B cell (primary cell): ENCODE measurements around the gene HDGFL2.

ENCODE experiments used
- EZH2 ChIP-seq: IDR thresholded peaks from 2 replicates; pipeline ENCODE4 v1.6.1; 2012; ENCODE audit warnings: borderline replicate concordance, low read depth, mild to moderate bottlenecking, moderate library complexity, low read length; ENCODE audit not compliant: insufficient read depth, poor library complexity, severe bottlenecking
- TF ChIP-seq, protein P1 (sequence below): fragments of 200-600 bp; IDR thresholded peaks from one replicate; pipeline ENCODE4 v1.8.0; 2022; ENCODE audit warnings: antibody characterized with exemption, mild to moderate bottlenecking

DNA sequence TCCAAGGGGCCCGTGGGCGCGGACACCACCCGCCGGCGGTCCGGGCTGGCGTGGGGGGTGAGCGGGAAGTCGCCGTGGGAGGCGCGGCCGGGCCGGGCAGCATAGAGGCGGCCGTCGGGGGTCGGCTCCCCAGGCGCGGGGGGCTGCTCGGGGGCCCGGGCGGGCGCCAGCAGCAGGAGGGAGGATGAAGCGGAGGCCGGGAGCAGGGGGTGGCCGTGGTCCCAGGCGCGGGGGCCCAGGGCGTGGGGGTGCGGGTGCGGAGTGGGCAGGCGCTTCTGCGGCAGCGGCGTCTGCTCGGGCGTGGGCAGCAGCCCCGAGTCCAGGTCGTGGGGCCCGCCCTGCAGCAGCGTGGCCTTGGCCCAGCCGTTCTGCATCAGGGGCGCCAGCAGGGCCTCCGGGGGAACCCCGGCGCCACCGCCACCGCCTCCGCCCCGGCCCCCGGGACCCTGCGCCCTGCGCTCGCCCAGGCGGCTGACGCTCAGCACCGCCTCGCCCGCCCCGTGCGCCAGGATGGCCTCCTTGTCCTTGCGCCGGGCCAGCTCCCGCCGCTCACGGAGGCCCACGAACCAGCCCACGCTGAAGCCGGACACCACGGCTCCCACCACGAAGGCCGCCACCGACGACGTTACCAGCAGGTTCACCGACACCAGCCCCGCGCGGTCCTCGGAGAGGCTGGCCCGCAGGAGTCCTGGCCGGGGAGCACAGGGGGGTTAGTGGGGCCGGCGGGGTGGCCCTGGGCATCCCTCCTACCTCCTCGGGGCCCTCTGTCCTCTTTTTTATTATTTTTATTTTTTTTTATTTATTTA lies 71.9 kb downstream of the HDGFL2 start:
- TF ChIP-seq, protein P1, sequence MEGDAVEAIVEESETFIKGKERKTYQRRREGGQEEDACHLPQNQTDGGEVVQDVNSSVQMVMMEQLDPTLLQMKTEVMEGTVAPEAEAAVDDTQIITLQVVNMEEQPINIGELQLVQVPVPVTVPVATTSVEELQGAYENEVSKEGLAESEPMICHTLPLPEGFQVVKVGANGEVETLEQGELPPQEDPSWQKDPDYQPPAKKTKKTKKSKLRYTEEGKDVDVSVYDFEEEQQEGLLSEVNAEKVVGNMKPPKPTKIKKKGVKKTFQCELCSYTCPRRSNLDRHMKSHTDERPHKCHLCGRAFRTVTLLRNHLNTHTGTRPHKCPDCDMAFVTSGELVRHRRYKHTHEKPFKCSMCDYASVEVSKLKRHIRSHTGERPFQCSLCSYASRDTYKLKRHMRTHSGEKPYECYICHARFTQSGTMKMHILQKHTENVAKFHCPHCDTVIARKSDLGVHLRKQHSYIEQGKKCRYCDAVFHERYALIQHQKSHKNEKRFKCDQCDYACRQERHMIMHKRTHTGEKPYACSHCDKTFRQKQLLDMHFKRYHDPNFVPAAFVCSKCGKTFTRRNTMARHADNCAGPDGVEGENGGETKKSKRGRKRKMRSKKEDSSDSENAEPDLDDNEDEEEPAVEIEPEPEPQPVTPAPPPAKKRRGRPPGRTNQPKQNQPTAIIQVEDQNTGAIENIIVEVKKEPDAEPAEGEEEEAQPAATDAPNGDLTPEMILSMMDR = no peak
- TF ChIP-seq EZH2 = no peak
